Loucy (cell line): ENCODE data around the gene PRXL2B.
"Not testable (repeated sequence)": the region's sequence is repeated elsewhere in the genome, so short reads cannot be mapped to it uniquely, and the experiment has no call there.

Experiments
- H2AFZ ChIP-seq: fragments of 200-600 bp; sonication (generic); 2 replicates; pipeline ENCODE4 v1.6.0; 2016; ENCODE audit warnings: antibody characterized with exemption, mild to moderate bottlenecking, low read length, moderate library complexity
- H3F3A ChIP-seq: fragments of 200-600 bp; 2 replicates; pipeline ENCODE4 v1.6.0; 2016; ENCODE audit warnings: antibody characterized with exemption, low read depth, mild to moderate bottlenecking
- H3K27me3 ChIP-seq: fragments of 200-600 bp; sonication (generic); 2 replicates; pipeline ENCODE4 v1.6.1; 2014; ENCODE audit warnings: low read length, mild to moderate bottlenecking; ENCODE audit not compliant: insufficient read depth, poor library complexity, severe bottlenecking
- H3K36me3 ChIP-seq: fragments of 200-600 bp; sonication (generic); 2 replicates; pipeline ENCODE4 v1.6.1; 2016; ENCODE audit warnings: low read length; ENCODE audit not compliant: insufficient read depth
- H3K4me1 ChIP-seq: fragments of 200-600 bp; sonication (generic); 2 replicates; pipeline ENCODE4 v1.5.1; 2014; ENCODE audit warnings: low read length, mild to moderate bottlenecking; ENCODE audit not compliant: insufficient read depth, poor library complexity, severe bottlenecking
- H3K4me2 ChIP-seq: fragments of 200-600 bp; sonication (generic); 2 replicates; pipeline ENCODE4 v1.6.0; 2014; ENCODE audit warnings: antibody characterized with exemption, low read length, low read depth, mild to moderate bottlenecking; ENCODE audit not compliant: poor library complexity, severe bottlenecking
- H3K4me3 ChIP-seq: fragments of 200-600 bp; sonication (generic); 2 replicates; pipeline ENCODE4 v1.5.1; 2014; ENCODE audit warnings: low read length, mild to moderate bottlenecking, mixed read lengths; ENCODE audit not compliant: poor library complexity, severe bottlenecking
- H3K79me2 ChIP-seq: fragments of 200-600 bp; sonication (generic); 2 replicates; pipeline ENCODE4 v1.6.1; 2014; ENCODE audit warnings: low read length; ENCODE audit not compliant: insufficient read depth
- H3K9ac ChIP-seq: fragments of 200-600 bp; sonication (generic); 2 replicates; pipeline ENCODE4 v1.6.0; 2014; ENCODE audit warnings: mild to moderate bottlenecking, low read depth, low read length, moderate library complexity; ENCODE audit not compliant: poor library complexity, severe bottlenecking
- H3K9me2 ChIP-seq: fragments of 200-600 bp; sonication (generic); replicated peaks from 2 replicates; pipeline ENCODE4 v1.6.1; 2016; ENCODE audit warnings: low read depth, low read length, mixed read lengths
- H3K9me3 ChIP-seq: fragments of 200-600 bp; sonication (generic); 2 replicates; pipeline ENCODE4 v1.6.1; 2014; ENCODE audit warnings: mild to moderate bottlenecking, antibody characterized with exemption, low read length, low read depth; ENCODE audit not compliant: insufficient read depth
- H4K20me1 ChIP-seq: fragments of 200-600 bp; sonication (generic); 2 replicates; pipeline ENCODE4 v1.6.0; 2014; ENCODE audit warnings: antibody characterized with exemption, low read length, mild to moderate bottlenecking; ENCODE audit not compliant: insufficient read depth, poor library complexity, severe bottlenecking
- CTCF ChIP-seq: fragments of 200-600 bp; sonication (generic); conservative IDR thresholded peaks from 2 replicates; pipeline ENCODE4 v1.5.1; 2014; ENCODE audit warnings: mild to moderate bottlenecking, antibody characterized with exemption, low read length
- EZH2phosphoT487 ChIP-seq: fragments of 200-600 bp; IDR thresholded peaks from 2 replicates; pipeline ENCODE4 v1.6.1; 2018; ENCODE audit warnings: antibody characterized with exemption, mild to moderate bottlenecking, moderate library complexity, borderline replicate concordance

The PRXL2B gene

GRCh38 chr1:2573250-2573920 is 13.2 kb upstream of the PRXL2B start:
- Histone ChIP-seq H3K4me3 (no peak overlapping the region), H3K36me3 (no peaks in the 10 kb centered on the region), H3K9ac (no peak overlapping the region), H3F3A (no peaks in the 10 kb centered on the region), H4K20me1 (no peaks in the 10 kb centered on the region), H3K9me3 (no peaks in the 10 kb centered on the region; the same call in 1 of the 2 replicates), H2AFZ (no peak overlapping the region), H3K4me2 (no peak overlapping the region), H3K4me1 (no peaks in the 10 kb centered on the region), H3K9me2 (no peaks in the 10 kb centered on the region), H3K27me3 (no peaks in the 10 kb centered on the region), H3K79me2 (no peaks in the 10 kb centered on the region)
- TF ChIP-seq EZH2phosphoT487: no peak
- no peak for TF ChIP-seq CTCF

GRCh38 chr1:2574350-2574749 is 12.2 kb upstream of the PRXL2B start:
- Histone ChIP-seq H3F3A (no peaks in the 10 kb centered on the region), H4K20me1 (no peaks in the 10 kb centered on the region), H3K4me1 (no peaks in the 10 kb centered on the region), H3K27me3 (no peaks in the 10 kb centered on the region), H2AFZ (no peak overlapping the region), H3K9ac (no peak overlapping the region), H3K79me2 (no peaks in the 10 kb centered on the region), H3K9me2 (no peaks in the 10 kb centered on the region), H3K4me3 (no peak overlapping the region), H3K36me3 (no peaks in the 10 kb centered on the region), H3K9me3 (no peaks in the 10 kb centered on the region; the same call in 1 of the 2 replicates), H3K4me2 (no peak overlapping the region)
- TF ChIP-seq CTCF: no peak
- TF ChIP-seq EZH2phosphoT487: no peak

- Histone ChIP-seq H3K4me3 (no peak overlapping the region), H3F3A (no peaks in the 10 kb centered on the region), H4K20me1 (no peaks in the 10 kb centered on the region), H3K9me3 (no peaks in the 10 kb centered on the region; the same call in 1 of the 2 replicates), H3K27me3 (no peaks in the 10 kb centered on the region), H3K4me2 (no peak overlapping the region), H3K4me1 (no peaks in the 10 kb centered on the region), H3K79me2 (no peaks in the 10 kb centered on the region), H3K36me3 (no peaks in the 10 kb centered on the region), H2AFZ (no peak overlapping the region), H3K9ac (no peak overlapping the region), H3K9me2 (no peaks in the 10 kb centered on the region)
- TF ChIP-seq CTCF (no peak), EZH2phosphoT487 (no peak)
Measured at GRCh38 chr1:2575801-2576663, 10.5 kb upstream of the PRXL2B start.

- not testable (repeated sequence) for H3K4me3 ChIP-seq, H3K9me3 ChIP-seq, H3K27me3 ChIP-seq, H3K4me1 ChIP-seq, H3K9me2 ChIP-seq, H4K20me1 ChIP-seq, H2AFZ ChIP-seq, H3K36me3 ChIP-seq, H3K9ac ChIP-seq, H3F3A ChIP-seq, H3K79me2 ChIP-seq, H3K4me2 ChIP-seq
Measured at GRCh38 chr1:2577565-2578075, 9.0 kb upstream of the PRXL2B start.
